ENCODE results near the gene MMP24OS.

GRCh38 chr20:35243986-35244385, 33.9 kb downstream of the MMP24OS start:
- TF ChIP-seq CTCF (IDR thresholded peaks at IDR 0.05) (no peak), POLR2A (IDR thresholded peaks at IDR 0.05) (no peak)
